MM.1S (cell line): ENCODE results near the gene NAA35.

ENCODE experiments used
- CTCF ChIP-seq: fragments of 300-600 bp; sonication (generic); IDR thresholded peaks from 2 replicates; pipeline ENCODE4 v1.5.1; 2016; ENCODE audit warnings: antibody characterized with exemption, low read length, mixed read lengths
- EZH2 ChIP-seq: fragments of 300-600 bp; sonication (generic); optimal IDR thresholded peaks from 2 replicates; pipeline ENCODE3; 2017; ENCODE audit warnings: low read depth, mild to moderate bottlenecking, antibody characterized with exemption, low read length, mixed read lengths
- EZH2phosphoT487 ChIP-seq: fragments of 300-600 bp; sonication (generic); IDR thresholded peaks from 2 replicates; pipeline ENCODE4 v1.6.1; 2018; ENCODE audit warnings: antibody characterized with exemption, low read length

DNA sequence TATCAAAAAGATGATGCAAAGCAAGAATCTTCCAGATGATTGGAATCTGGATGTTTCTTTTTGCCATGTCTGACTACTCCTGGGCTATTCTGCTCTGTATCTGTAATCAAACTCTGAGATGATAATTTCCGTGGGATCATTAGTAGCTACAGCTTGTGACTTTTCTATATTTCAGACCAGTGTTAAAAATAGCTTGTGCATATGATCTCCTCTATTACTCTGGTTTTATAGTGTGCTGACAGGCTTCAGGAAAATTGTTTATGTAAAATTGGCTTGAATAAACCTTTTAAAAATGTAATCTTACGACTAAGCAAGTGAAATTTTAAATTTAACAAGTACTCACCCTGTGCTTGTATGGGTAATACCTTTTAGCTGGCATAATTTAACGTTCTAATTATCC is 40.4 kb downstream of the NAA35 start:
- no peak for TF ChIP-seq CTCF
- TF ChIP-seq EZH2phosphoT487, result no peak
- no peak for TF ChIP-seq EZH2
